HG03280 (cell line): ENCODE results near the gene PAX9.

ENCODE experiments used
- ATAC-seq: cut with Tn5 transposase; IDR thresholded peaks from one replicate; pipeline ENCODE4 v1.9.1; 2021; ENCODE audit warnings: mild to moderate bottlenecking, moderate library complexity; ENCODE audit not compliant: unreplicated experiment

PAX9 gene

GRCh38 chr14:36661506-36662257, at the start of gene PAX9:
PAX9 (plus strand) TSS chr14:36661860; CDS start chr14:36662090, 230 bp downstream.
- peak; percentile 74 for ATAC-seq

DNA sequence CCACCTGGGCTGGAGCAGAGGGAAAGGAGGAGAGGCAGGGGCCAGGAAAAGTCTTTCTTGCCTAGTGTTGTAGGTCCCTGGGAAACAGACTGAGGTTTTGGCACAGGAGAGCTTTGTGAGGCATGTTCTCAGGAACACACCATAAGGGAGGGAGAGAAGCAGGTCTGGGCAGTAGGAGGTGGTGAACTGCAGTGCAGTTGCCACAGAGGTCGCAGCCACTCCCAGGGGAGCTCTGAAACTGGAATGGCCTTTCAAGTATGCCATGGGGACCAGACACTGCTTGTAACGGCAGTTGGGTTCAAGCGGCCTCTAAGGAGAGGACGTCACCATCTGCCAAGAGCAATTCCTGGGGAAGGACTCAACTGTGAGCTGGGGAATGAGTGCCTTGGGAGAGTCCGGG, 43.8 kb upstream of the PAX9 start:
- ATAC-seq = no peak

- no peak for ATAC-seq
Measured at GRCh38 chr14:36618641-36619040, 43.0 kb upstream of the PAX9 start.

- no peak for ATAC-seq
Measured at GRCh38 chr14:36619131-36619530, 42.5 kb upstream of the PAX9 start.

DNA sequence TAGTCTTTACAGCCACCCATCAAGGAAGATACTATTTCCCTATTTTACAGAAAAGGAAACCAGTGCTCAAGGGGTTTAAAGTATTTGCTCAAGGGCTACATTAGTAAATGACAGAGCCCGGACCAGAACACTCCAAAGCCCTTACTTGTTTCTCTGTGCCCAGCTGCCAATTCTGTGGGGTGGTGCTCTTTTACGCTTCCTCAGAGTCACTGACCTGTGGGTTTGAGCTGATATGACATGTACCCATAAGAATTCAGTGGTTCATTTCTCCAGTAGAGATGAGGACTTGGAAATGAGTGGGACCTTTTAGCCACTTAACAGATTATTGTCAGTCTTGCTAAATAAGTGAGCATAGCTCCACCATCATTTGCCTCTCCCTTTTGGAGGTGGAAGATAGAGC, 41.8 kb upstream of the PAX9 start:
- no peak for ATAC-seq

GRCh38 chr14:36625014-36625413, 36.6 kb upstream of the PAX9 start:
- ATAC-seq = no peak

GRCh38 chr14:36625436-36625835, 36.2 kb upstream of the PAX9 start:
- ATAC-seq = no peak

DNA sequence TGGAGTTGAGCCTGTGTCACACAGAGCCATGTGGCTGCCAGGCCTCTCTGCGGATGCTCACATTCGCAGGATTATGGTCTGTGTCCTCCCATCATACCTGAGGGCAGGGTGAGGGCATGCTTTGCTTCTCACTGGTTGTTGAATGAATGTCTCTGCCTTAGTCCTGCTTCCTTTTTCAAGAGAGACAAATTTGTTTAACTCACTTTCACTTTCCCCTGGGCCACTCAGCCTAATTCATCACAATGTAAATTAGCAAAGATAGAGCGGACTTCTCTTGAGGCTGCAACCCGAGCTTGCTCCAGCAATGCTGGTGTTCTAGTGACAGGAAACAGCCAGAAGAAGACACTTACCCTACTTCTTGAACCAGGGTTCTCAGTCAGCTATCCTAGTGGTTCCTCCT, 35.5 kb upstream of the PAX9 start:
- no peak for ATAC-seq

DNA sequence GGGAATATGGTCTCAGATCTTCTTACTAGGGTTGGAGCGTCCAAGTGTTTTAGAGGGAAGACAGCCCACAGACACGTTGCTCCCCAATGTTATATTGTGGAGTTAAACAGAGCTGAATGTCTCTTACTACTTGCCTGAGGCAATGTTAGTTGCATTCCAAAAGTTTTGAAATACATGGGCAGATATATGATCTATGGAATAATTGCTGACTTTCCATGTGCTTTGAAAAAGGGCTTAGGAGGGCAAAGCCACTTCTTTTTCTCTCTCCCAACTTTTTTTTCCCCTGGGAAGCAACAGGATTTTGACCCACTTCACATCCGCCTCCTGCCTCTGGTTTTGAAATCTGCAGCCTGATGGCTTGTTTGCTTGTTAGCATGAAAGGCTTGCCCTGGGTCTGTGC, 33.7 kb upstream of the PAX9 start:
- ATAC-seq = no peak

DNA sequence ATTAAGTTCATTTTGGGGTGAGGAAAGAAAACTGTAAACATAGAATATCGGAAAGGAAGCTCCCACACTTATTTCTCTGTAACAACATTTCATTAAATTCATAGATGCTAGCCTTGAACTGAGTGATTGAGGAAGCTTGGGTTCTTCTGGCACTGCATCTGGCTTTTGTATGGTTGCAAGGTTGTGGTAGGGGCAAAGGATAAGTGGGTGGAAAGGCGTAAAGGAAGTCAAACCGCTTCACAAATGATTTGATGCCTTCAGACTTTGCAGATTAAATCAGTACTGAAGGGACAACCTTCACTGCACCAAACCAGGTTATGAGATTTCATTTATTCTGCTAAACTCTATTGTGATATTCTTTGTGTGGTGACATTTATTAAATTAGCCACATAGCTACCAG, 28.1 kb upstream of the PAX9 start:
- no peak for ATAC-seq

- no peak for ATAC-seq
Measured at GRCh38 chr14:36646664-36647416, 14.8 kb upstream of the PAX9 start.

DNA sequence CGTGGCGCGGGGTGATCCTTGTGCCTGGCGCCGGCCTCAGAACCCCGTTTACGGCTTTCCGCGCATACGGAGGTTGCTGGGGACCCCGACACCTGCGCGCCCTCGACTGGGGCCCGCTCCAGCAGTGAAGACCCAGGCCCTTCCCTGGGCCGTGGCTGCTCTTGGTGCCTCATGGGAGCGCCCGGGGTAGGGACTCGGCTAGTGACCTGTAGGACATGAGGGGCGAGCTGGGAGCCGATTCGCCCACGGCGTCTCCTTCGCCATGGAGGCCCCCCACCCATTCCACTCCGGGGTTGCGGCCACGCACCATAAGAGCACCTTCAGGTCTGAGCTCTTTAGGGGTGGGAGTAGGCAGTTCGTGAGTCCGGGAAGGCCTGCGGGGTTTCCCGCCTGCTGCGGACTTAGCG, 14.2 kb upstream of the PAX9 start:
- ATAC-seq = no peak

- ATAC-seq = no peak
Measured at GRCh38 chr14:36647824-36648753, 13.6 kb upstream of the PAX9 start.

DNA sequence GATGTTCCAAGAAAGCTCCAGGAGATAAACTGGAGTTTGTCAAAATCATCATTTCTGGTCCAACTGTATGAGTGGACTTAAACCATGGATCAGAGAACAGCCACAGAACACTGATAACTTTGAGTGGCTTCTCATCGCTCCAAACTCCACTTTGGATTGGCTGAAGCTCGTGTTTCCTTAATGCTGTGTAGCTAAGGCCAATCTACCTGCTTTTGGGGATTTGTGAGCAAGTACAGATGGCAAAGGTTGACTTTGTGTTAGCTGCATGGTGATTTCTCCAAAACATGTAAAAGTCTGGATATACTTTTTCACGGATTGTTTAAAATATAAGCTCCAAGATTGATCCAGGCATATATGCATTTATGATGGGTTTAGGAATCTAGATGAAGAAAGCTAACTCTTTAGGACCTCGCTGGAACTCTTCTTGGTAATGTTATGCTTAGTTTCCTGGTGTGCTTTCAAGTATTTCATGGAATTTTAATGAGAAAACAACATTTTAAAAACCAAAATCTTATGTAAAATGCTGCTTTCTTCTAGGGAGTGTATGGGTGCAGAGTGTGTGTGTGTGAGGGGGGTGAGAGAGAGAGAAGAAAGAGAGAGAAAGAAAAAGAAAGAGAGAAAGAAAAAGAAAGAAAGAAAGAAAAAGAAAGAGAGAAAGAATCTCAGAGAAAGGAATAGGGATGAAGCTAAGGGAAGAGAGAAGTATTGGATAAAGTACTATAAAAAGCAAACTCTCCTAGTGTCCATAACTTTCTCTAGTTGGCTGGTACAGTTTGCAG, 11.6 kb upstream of the PAX9 start:
- ATAC-seq = no peak

DNA sequence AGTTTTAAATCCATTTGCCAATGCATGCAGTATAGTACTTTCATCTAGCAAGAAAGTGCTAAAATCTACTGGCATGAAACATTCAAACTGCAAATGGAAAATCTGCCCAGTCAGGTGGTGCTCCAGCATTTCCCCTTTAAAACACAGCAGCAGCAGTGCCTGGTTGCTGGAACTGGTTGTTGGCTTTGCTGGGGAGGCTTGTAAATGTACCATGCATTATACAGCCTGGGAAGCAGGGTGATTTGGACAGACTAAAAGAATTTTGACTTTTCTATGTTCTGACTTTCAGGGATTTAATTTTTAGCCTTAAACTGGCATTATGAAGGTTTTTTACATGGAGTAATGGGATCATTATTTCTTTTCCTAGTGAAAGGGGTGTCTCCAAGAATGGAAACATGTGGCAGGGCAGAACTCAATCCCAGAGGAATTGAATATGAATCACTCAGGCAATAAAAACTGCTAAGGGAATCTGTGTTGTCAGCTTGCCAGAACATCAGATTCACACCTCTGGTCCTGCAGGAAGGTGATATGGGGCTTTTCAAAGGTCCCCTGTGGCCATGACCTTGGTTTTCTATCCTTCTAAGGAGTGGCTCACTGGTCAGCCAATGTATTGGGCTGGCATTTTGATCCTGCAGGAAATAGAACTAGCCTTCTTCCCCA, 9.0 kb upstream of the PAX9 start:
- ATAC-seq = no peak

DNA sequence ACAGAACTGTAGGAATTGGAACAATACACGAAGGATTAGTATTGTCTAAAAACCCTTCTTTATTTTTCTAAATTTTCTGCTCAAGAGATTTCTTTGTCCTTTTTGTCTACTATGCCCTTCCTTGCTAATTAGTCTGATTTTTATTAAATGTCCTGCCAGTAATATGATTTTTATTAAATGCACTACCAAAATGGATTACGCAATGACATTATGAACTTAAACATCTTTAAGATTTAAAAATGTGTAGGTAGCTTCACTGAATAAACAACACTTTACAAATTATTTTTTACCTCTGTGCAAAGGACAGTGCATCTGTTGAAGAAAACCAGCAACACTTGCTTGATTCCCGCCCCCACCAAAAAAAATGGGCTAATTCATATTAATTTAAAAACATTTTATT, 8.2 kb upstream of the PAX9 start:
- no peak for ATAC-seq

DNA sequence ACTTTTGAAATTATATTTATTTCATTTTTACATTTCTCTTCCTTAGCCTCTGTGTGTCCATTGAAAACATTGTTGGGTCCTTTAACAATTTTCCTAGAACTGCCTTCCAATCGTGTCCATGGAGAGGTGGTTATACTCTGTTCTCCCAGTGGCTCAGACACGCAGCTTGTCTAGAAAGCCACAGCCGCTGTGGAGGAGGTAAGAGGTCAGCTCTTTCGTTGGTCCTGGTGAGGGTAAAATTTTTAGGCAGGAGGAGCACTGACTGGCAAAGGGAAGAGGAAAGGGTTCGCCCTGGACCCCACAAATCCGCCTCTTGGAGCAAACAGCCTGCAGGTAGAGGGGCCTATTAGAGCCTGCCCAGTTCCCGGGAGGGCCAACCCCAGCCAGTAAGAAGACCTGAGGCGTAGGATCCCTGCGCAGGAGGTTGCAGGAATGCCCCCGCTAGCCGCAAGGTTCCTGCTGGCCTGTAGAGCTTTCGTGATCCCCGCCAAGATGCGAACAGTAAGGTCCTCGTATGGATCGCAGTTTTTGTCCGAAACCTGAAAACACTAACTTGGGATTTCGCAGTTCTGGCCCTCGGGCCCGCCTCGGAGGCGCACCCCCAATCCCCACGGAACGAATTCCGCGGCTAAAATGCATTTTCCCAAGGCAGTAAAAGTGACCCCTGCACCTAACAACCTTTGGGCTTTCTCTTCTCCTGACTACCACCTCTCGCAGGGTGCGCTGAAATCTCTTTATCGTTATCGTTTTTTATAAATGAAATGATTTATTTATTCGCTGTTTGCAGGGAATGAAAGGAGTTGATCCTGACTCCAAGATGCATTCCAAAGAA, 7.5 kb upstream of the PAX9 start:
- no peak for ATAC-seq

GRCh38 chr14:36654794-36655381, 6.8 kb upstream of the PAX9 start:
- ATAC-seq = no peak

- no peak for ATAC-seq
Measured at GRCh38 chr14:36655571-36655962, 6.1 kb upstream of the PAX9 start.
